GM18520 (cell line): ENCODE data around the gene PCGF3.
"Not testable (repeated sequence)": the region's sequence is repeated elsewhere in the genome, so short reads cannot be mapped to it uniquely, and the experiment has no call there.

Experiments
- ATAC-seq: cut with Tn5 transposase; IDR thresholded peaks from one replicate; pipeline ENCODE4 v1.9.1; 2021; ENCODE audit not compliant: unreplicated experiment

Gene PCGF3

GRCh38 chr4:667545-667925 is 38.1 kb upstream of the PCGF3 start:
- ATAC-seq, result no peak

DNA sequence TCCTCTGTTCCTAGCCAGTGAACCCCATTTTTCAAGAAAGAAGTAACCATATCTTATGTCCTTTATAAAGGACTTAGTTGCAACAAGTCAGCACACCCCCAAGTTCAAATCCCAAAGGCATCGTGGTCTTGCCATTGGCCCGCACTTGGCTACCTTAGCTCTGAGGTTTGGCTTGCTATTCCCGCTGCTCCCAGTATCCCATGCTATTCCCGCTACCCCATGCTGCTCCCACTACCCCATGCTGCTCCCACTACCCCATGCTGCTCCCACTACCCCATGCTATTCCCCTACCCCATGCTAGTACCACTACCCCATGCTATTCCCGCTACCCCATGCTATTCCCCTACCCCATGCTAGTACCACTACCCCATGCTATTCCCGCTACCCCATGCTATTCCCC is 37.4 kb upstream of the PCGF3 start:
- ATAC-seq, result not testable (repeated sequence)

GRCh38 chr4:669806-670559 is 35.6 kb upstream of the PCGF3 start:
- not testable (repeated sequence) for ATAC-seq

DNA sequence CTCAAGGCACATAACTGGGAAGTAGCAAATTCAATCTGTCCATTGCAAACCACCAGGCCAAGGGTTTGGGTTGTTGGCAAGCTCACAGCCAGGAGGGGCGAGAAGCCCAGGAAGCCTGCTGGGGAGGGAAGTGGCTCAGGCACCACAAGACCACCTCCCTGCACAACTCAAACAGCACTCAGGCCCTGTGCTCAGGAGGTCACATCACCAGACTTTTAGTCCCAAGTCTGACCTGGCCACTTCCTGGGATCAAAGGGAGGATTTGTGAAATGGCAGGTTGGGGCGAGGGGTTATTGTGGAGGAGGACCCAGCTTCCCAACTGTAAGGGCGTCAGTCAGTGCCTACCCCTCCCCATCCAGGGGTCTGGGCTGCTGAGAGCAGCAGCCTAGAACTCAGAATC is 33.9 kb upstream of the PCGF3 start:
- no peak for ATAC-seq

- no peak for ATAC-seq
Measured at GRCh38 chr4:673349-674091, 32.1 kb upstream of the PCGF3 start.

DNA sequence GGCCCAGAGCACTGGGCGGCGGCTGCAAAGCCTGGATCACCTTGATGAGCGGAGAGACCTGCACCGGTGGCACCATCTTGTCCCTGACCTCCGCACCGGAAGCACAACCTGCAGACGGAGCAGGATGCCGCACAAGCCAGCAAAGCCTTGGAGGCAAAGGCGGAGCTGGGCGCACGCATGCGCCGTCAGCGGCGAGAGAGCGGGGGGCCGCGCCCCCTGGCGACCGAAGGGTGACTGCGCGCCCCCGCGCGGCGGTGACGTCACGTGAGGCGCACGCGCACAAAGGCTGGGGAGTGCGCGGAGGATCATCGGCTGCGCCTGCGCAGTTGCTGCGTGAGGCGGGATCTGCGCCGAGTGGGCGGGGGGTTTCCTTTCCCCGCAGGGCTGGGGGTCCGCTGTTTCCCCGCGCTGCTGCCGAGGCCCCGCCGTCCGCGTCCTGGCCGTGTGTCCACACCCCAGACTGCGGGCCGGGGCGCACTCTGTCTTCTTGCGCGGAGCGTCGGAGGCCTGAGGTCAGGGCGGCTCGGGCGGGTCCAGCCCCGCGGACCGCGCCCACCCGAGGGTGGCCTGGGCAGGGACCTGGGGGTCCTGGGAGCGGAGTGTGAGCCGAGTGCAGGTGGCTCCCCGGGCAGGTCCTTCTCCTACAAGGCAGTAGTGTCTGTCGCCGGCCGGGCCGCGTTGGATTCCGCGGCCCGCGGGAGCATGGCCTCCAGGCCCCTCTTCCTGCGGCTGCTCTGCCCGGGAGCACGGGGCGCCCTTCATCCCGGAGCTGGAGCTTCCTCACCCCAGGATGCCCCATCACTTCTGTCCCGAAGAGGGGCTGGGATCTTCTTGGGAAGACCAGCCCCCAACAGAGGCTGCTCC is 31.2 kb upstream of the PCGF3 start, which contains the start of the genes ATP5ME and MYL5:
TSS of gene ATP5ME (minus strand) at position 105 of the 864 bp plus-strand sequence. CDS start at position 76, 29 bp downstream.
TSS of gene MYL5 (plus strand) at position 371 of the 864 bp plus-strand sequence. CDS start 3,485 bp downstream, outside the sequence.
- peak; percentile 85 for ATAC-seq

- ATAC-seq, result no peak
Measured at GRCh38 chr4:675036-675882, 30.4 kb upstream of the PCGF3 start.

GRCh38 chr4:675980-676870 is 29.4 kb upstream of the PCGF3 start:
- ATAC-seq, result no peak

DNA sequence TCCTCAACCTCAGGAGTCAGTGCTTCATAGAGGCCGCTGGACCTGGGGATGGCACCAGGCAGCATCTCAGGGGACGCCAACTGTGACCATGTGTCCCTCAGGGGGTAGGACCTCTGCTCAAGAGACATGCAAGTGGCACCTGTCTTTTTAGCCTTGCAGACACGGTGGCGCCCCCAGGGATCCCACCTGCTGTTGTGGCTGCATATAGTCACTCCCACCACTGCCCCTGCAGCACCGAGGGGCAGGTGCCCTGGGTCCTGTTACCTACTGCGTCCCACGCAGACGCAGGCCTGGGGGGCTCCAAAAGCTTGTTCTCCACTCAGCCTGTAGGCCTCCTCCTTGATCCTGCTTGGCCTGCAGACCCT is 28.8 kb upstream of the PCGF3 start:
- no peak for ATAC-seq

GRCh38 chr4:677431-678293 is 28.0 kb upstream of the PCGF3 start:
- ATAC-seq, result no peak

DNA sequence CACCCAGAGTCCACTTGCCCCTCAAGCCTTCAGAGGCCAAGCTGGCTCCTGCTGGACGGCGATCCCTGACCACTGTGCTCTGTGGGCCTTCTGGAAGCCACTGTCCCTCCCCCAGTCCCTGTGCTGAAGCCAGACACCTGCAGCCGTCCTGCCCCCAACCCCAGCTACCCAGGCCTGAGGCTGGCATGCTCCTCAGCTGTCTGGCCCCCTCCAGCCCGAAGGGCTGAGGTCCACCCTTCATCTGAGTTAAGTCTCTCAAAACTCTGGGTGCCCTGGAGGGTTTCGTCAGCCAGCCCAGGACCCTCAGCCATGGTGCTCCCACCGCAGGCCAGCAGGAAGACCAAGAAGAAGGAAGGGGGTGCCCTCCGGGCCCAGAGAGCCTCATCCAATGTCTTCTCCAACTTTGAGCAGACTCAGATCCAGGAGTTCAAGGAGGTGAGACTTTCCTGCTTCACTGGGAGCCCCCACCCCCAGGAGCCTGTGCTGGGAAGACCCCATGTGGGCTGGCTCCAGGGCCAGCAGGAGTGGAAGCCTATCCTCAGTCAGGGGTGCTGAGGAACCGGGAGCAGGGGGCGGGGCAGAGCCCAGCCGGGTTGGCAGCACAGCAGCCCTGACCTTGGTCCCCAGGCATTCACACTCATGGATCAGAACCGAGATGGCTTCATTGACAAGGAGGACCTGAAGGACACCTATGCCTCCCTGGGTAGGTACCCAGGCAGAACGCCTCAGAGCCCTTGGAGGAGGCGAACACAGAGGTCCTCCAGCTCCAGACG is 27.1 kb upstream of the PCGF3 start:
- ATAC-seq, result no peak

DNA sequence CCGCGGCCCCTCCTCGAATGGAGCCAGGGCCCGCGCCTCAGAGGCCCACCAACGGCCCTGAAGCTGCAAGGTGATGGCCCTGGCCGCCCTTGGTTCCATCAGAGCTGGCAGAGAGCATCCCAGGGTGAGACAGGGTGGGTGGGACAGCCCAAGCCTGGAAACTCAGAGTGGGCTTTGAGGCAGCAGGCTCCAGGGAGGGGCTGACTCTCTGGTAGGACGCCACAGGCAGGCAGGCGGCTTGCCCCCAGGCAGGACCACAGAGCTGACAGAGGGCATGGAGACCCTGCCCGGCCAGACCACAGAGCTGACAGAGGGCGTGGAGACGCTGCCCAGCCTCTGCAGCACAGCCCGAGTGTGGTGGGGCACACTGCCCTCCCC is 26.5 kb upstream of the PCGF3 start:
- ATAC-seq, result no peak

DNA sequence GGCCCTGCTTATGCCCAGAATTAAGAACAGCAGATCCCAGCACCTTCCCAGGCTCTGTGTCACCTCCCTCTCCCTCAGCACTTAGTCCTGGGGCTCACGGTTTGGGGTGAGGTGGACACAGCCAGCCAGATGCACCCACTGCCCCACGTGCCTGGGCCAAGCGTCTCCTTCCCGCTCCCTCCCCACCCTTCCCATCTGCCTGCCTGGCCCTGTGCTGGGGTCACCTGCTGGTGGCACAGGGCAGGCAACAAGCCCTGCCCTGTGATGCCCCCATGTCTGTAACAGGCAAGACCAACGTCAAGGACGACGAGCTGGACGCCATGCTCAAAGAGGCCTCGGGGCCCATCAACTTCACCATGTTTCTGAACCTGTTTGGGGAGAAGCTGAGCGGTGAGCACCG is 26.0 kb upstream of the PCGF3 start:
- no peak for ATAC-seq

GRCh38 chr4:680091-680490 is 25.5 kb upstream of the PCGF3 start:
- ATAC-seq, result no peak

DNA sequence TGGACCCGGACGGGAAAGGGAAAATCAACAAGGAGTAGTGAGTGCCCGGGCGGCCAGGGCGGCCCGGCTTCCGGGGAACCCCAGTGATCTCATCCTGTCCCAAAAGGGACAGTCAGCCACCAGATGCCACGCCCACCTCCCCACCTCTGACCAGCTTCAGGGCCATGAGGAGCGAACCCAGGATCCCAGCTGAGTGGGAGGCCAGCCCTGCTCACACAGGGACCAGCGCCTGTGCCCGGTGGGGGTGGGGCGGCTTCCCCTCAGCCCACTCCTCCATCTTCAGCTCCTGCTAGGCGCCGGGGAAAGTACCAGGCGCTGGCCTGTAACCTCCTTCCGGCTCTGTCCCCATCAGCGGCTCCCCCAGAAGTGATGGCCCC is 25.1 kb upstream of the PCGF3 start:
- ATAC-seq, result peak; percentile 36

DNA sequence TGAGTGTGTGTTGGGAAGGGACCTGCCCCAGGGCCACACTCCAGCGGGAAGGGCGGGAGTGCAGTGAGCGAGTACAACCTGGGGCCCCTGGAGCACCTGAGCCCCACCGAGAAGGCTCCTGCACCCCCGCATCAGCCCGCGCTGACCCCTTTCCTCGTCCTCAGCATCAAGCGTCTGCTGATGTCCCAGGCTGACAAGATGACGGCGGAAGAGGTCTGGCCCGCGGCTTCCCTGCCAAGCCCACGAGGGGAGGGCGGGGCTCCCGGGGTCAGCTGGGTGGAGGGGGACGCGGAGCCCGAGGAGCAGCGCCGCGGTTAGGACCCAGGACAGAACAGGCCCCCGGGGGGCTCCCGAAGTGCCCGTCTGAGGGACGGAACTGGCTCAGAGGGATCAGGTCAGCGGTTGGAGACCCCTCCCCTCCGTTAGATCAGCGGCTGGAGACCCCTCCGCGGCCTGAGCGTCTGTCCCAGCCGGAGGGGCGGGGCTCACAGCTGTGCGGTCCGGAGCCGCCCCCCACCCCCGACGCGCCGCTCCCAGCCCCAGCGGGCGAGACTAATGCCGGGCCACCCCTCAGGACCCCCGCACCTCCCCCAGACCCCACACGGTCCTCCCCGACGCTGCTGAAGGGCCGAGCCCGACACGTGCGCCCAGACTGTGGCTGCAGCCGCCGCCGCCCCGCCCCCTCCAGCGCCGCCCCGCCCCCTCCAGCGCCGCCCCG is 24.5 kb upstream of the PCGF3 start:
- ATAC-seq, result no peak

DNA sequence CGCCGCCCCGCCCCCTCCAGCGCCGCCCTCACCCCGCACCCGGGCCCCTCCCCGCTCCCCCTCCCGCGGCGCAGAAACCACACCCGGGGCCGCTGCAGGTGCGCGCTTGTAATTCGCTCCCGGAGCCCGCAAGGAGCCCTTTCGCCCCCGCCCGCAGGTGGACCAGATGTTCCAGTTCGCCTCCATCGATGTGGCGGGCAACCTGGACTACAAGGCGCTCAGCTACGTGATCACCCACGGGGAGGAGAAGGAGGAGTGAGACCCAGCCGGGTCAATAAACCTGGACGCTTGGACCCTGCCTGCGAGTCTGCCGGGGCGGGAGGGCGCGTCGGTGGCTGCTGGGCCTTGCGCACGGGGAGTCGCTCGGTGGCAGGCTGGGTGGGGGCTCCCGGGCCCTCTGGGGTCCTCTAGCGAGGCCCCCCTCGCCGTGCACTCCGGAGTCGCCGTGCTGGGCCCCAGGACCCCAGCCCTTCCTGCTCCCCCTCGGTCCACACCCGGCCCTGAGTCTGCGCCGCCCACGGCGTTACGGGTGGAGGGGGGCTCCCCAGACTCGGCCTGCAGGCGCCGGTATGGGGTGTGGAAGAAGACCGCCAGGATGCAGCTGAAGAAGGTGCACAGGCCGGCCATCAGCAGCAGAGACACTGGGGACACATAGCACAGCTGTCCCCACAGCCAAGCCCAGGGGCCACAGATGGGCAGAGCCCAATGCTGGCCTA is 23.7 kb upstream of the PCGF3 start:
- no peak for ATAC-seq
